Measurements from ENCODE around the gene CEP350. TPM values are rescaled to one million over a fixed set of nuclear protein-coding genes. Genes with fewer than 3 reads are reported as not detected.

CEP350 gene, protein sequence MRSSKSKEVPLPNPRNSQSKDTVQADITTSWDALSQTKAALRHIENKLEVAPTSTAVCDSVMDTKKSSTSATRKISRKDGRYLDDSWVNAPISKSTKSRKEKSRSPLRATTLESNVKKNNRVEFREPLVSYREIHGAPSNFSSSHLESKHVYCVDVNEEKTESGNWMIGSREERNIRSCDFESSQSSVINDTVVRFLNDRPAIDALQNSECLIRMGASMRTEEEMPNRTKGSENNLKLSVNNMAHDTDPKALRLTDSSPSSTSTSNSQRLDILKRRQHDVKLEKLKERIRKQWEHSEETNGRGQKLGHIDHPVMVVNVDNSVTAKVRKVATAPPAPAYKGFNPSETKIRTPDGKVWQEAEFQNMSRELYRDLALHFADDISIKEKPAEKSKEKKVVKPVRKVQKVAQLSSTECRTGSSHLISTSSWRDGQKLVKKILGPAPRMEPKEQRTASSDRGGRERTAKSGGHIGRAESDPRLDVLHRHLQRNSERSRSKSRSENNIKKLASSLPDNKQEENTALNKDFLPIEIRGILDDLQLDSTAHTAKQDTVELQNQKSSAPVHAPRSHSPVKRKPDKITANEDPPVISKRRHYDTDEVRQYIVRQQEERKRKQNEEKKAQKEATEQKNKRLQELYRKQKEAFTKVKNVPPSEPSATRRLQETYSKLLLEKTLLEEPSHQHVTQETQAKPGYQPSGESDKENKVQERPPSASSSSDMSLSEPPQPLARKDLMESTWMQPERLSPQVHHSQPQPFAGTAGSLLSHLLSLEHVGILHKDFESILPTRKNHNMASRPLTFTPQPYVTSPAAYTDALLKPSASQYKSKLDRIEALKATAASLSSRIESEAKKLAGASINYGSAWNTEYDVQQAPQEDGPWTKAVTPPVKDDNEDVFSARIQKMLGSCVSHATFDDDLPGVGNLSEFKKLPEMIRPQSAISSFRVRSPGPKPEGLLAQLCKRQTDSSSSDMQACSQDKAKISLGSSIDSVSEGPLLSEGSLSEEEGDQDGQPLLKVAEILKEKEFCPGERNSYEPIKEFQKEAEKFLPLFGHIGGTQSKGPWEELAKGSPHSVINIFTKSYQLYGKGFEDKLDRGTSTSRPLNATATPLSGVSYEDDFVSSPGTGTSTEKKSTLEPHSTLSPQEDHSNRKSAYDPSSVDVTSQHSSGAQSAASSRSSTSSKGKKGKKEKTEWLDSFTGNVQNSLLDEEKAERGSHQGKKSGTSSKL (N-terminal part only)
- 10.3 and 32.7 TPM in 2 replicates for total RNA-seq (2014; rRNA removed; shearing (Covaris generic); ENCODE audit: low replicate concordance)

DNA sequence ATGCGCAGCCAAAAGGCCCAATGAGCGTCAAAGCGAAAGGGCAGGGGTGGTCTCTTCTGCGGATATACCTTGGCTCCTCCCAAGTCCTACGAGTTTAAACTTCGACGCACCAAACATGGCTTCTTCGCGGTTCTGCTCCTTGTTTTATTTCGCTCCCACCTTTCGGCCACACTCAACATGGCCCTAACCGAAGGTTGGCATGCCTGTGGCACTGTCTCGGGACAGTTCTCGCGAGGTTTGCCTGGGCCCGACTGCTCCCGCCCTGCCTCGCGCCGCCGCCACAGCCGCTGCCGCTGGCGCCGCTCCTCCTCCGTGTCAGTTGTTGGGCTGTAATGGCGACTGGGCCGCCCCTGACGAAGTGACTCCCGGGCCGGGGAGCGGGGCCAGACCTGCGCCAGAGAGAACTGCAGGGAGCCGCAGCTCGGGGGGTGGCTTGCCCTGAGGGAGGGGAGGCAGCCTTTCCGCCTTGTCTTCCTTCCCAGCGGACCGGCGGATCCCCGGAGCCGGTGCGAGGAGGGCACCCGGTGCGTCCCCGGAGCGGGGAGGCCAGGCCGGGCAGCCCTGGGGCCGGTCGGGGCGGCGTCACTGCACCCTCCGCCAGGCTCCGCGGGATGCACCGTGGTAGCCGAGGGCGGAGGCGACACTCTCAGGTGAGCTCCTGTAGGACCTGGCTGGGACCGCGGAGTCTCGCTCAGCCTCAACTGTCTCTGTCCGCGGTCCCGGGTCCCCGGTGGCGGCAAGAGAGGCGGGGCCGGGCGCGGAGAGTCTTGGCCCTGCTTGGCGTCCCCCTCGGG, at the start of gene CEP350:
TSS of gene CEP350 (plus strand) at position 318 of the 794 bp plus-strand sequence. CDS start 31,372 bp downstream, outside the sequence.
- in situ Hi-C loops (cut with HindIII; ENCODE audit: low pct_unique_long_range_greater_than_20kb, low sequenced_read_pairs) = no loop called here
- peak; percentile 98 for DNase-seq (ENCODE audit: low read depth)

DNA sequence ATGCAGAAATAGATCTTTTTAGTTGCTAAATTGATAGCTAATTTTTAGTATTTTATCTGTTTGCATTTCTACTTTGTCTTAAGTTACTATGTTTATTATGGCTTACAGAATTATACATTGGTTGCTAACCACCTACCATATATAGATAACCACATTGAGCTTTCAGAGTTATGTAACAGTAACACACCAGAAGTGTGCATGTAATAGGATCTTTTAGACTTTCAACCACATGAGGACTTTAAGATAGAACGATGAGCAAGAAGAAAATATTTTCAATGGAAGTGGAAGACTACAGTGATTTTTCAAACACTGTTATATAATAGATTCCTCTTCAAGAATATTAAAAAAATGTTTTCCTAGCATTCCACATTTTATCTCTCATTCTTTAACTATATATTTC, 43.7 kb upstream of the CEP350 start:
- in situ Hi-C loops (cut with HindIII; ENCODE audit: low pct_unique_long_range_greater_than_20kb, low sequenced_read_pairs) = no loop called here
- DNase-seq (ENCODE audit: low read depth) = no peak

- in situ Hi-C loops (cut with HindIII; ENCODE audit: low pct_unique_long_range_greater_than_20kb, low sequenced_read_pairs) = no loop called here
- DNase-seq (ENCODE audit: low read depth) = no peak
Observed at GRCh38 chr1:179911812-179912211, 42.8 kb upstream of the CEP350 start.

GRCh38 chr1:179917601-179918429, 36.8 kb upstream of the CEP350 start:
- in situ Hi-C loops (cut with HindIII; ENCODE audit: low pct_unique_long_range_greater_than_20kb, low sequenced_read_pairs) = no loop called here

GRCh38 chr1:179921472-179921871, 33.1 kb upstream of the CEP350 start:
- no peak for DNase-seq (ENCODE audit: low read depth)
- in situ Hi-C loops (cut with HindIII; ENCODE audit: low pct_unique_long_range_greater_than_20kb, low sequenced_read_pairs) = no loop called here

More at GRCh38 chr1:179917601-179918429, 36.8 kb upstream of the CEP350 start:
- no peak for DNase-seq (ENCODE audit: low read depth)

DNA sequence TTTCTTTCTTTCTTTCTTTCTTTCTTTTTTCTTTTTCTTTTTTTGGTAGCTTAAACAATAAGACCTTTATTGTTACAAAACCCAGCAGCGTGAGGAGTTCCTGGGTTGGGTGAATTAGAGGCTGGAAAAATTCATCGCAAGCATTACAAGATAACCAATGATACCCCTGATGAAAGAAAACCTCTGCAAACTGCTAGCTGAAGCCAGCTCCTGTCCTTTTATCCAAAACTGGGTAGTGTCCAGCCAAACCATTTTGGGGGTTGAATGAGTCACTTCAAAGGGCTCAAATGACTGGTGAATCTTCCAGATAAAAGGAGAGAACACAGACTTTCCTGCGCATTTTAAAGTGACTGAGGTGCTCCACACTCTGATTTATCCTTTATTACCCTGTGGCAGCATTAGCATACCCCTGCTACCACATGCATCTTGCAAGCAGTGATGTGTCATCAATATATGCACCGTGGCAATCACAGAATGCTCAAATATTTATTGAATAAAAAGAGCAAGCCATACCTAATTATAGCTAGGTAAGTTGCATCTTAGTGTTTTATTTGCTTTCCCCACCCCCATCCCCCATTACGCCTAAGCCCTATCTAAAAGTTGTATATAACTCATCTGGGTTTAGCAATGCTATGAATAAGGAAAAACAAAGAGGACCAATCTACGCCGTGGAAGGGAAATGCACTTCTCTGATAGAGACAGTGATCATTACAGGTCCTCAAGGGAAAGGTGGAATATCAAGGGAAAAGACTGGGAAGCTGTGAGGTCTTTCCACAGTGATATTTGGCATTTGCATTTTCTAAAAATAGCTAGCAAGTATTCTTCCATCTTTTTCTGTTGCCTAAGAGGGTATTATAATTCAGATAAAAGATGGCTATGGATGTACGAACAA, 32.4 kb upstream of the CEP350 start:
- in situ Hi-C loops (cut with HindIII; ENCODE audit: low pct_unique_long_range_greater_than_20kb, low sequenced_read_pairs) = no loop called here
- DNase-seq (ENCODE audit: low read depth) = no peak

DNA sequence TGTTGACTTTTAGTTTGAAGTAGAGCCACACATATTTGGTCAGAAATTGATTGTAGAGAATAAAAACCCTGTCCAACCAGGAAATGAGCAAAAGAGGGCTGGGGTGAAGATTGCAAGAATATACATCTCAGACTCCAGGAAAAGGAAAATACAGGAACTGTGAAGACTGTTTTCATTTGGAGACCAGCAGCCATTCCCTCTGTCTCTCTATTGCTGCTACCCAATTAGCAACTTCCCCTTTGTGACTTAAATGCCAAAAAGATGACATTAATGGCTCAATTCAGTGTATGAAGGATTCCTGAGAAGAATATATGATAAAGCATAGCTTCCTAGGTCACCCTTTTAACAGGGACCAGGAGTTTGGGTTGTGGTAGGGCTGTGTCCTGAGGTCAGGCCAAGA, 31.6 kb upstream of the CEP350 start:
- no peak for DNase-seq (ENCODE audit: low read depth)
- in situ Hi-C loops (cut with HindIII; ENCODE audit: low pct_unique_long_range_greater_than_20kb, low sequenced_read_pairs) = no loop called here

DNA sequence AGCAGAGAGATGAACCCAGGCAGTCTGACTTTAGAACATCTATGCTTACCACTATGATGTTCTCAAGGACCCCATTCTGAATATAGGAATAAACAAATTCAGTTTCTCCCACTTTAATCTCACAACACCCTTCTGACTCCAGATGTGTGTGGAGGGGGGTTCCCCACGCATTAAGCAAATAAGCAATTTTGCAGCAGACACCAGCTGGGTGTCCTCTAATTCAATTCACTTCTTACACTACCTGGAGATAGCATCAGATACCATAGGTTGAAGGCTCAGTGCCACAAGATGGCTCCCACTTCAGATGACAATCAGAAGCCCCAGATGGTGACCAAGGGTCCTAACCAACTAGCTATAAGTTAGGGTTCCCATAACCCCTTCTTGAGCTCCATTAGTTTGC, 30.3 kb upstream of the CEP350 start:
- in situ Hi-C loops (cut with HindIII; ENCODE audit: low pct_unique_long_range_greater_than_20kb, low sequenced_read_pairs) = no loop called here

DNA sequence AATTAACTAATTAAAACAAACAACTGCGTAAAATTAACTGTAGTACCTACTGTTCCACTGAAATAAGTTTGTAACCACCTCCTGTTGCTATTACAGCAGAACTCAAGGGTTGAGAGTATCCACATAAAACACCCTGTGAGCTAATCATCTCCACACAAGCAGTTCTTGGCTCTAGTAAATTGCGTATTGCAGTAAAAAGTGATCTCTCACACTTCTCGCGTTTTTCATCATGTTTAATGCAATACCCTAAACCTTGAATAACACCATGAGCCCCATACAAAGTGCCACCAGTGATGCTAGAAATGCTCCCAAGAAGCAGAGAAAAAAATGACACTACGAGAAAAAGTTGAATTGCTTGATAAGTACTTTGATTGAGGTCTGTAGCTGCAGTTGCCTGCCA, 29.3 kb upstream of the CEP350 start:
- no peak for DNase-seq (ENCODE audit: low read depth)
- in situ Hi-C loops (cut with HindIII; ENCODE audit: low pct_unique_long_range_greater_than_20kb, low sequenced_read_pairs) = no loop called here

More for the DNA sequence above, 30.3 kb upstream of the CEP350 start:
- DNase-seq (ENCODE audit: low read depth) = no peak

DNA sequence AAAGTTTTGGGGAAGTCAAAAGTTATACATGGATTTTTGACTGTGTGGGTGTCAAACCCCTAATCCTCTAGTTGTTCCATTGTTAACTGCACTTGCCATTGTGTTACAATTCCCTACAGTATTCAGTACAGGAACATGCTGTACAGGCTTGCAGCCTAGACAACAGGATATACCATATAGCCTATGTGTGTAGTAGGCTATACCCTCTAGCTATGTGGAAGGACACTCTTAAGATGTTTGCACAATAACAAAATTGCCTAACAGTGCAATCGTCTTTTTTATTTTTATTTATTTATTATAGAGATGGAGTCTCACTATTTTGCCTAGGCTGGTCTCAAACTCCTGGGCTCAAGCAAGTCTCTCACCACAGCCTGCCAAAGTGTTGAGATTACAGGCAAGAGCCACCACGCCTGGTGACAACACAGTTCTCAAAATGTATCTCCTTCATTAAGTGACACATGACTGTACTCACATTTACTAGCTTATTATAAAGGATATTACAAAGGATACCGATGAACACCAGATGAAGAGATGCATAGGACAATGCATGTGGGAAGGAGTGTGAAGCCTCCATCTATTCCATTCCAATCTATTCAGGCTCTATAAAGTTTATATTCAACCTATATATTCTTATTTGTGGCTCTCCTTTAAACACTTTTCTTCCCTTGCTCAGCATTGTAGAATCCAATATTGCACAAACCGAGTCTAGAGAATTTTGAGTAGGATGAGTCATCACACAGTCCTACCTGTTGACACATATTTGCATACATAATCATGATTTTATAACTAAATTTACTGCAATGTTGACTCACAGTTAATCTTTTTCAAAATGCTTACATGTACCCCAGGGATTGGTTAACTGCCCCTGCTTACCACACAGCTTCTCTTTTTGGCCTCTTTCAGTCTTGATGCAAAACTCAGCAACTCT, 28.4 kb upstream of the CEP350 start:
- DNase-seq (ENCODE audit: low read depth) = no peak
- in situ Hi-C loops (cut with HindIII; ENCODE audit: low pct_unique_long_range_greater_than_20kb, low sequenced_read_pairs) = no loop called here

GRCh38 chr1:179926850-179927205, 27.8 kb upstream of the CEP350 start:
- in situ Hi-C loops (cut with HindIII; ENCODE audit: low pct_unique_long_range_greater_than_20kb, low sequenced_read_pairs) = no loop called here
- no peak for DNase-seq (ENCODE audit: low read depth)

DNA sequence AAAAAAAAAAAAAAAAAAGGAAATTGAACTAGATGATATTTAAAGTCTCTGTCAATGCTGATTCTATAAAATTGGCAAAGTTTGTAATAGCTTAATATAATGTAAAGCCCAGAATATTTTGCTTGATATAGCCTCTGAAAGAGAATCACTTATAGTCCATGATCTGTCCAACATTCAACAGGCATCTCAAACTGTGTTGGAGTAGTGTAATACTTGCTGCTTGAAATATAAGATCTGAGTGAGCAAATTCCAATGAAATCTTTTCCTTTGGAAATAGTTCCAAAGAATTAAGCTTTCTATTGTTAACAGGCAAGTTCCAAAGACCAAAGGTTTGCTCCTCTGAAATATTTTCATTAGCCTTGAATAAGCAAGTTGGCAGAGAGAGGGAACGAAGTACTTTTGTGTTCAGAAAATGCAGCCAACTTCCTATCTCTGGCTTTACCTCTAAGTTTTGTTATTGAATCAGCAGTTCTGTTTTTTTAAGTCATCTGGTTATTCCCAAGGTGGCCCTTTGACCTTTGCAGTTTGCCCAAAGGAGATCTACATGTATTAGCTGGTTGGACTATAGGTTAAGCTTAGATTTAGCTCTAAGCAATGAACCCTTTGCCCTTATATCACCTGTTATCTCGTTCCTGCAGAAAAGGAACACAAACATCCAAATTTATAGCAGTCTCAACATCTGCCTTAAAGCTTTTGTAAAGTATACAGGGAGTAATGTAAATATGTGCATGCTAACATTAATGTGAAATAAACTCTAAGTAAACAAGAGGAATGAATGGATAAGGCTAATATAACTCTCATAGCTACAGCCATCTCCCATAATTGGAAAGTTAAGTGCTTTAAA, 24.4 kb upstream of the CEP350 start:
- no peak for DNase-seq (ENCODE audit: low read depth)
- in situ Hi-C loops (cut with HindIII; ENCODE audit: low pct_unique_long_range_greater_than_20kb, low sequenced_read_pairs) = no loop called here

DNA sequence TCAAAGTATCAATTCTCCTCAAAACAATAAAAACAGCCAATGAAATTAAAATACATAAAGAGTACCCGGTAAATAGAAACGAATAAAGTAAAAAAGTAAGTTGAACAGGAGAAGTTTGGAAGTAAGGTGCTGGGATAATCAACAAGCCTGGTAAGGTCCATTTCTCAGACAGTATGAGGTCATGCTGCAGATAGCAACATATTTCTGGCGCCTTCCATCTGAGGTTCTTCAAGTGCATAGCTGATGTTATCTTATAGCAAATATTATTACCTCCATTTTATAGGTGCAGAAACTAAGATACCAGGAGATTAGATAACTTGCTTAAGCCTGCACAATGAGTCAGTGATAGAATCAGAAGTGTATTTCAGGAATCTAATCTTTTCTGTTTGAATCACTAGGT, 23.7 kb upstream of the CEP350 start:
- in situ Hi-C loops (cut with HindIII; ENCODE audit: low pct_unique_long_range_greater_than_20kb, low sequenced_read_pairs) = no loop called here
- no peak for DNase-seq (ENCODE audit: low read depth)

GRCh38 chr1:179933219-179933618, 21.4 kb upstream of the CEP350 start:
- in situ Hi-C loops (cut with HindIII; ENCODE audit: low pct_unique_long_range_greater_than_20kb, low sequenced_read_pairs) = no loop called here
- DNase-seq (ENCODE audit: low read depth) = no peak
